Neural progenitor cell (in vitro differentiated cells): ENCODE measurements around the gene IQCE. TPM values are rescaled to one million over a fixed set of nuclear protein-coding genes. Genes with fewer than 3 reads are reported as not detected.

Experiments used
- DNase-seq: peaks from one replicate; pipeline ENCODE4 v3.0.0-alpha.2; 2016; ENCODE audit warnings: low spot score
- H2AFZ ChIP-seq: fragments of 200-600 bp; sonication (generic); replicated peaks from 2 replicates; pipeline ENCODE4 v1.6.1; 2016; ENCODE audit warnings: antibody characterized with exemption
- H3F3A ChIP-seq: fragments of 200-600 bp; sonication (generic); 2 replicates; pipeline ENCODE4 v1.6.1; 2016; ENCODE audit warnings: antibody characterized with exemption, low read depth
- H3K27ac ChIP-seq: fragments of 200-600 bp; sonication (generic); 2 replicates; pipeline ENCODE4 v1.5.1; 2016; ENCODE audit warnings: mild to moderate bottlenecking
- H3K27me3 ChIP-seq: fragments of 200-600 bp; sonication (generic); 2 replicates; pipeline ENCODE4 v1.6.1; 2016; ENCODE audit warnings: mild to moderate bottlenecking, moderate library complexity
- H3K36me3 ChIP-seq: fragments of 200-600 bp; sonication (generic); 2 replicates; pipeline ENCODE4 v1.5.1; 2016
- H3K4me1 ChIP-seq: fragments of 200-600 bp; sonication (generic); 2 replicates; pipeline ENCODE4 v1.6.1; 2016; ENCODE audit warnings: mixed run types
- H3K4me2 ChIP-seq: fragments of 200-600 bp; sonication (generic); 2 replicates; pipeline ENCODE4 v1.6.1; 2016
- H3K4me3 ChIP-seq: fragments of 200-600 bp; sonication (generic); 2 replicates; pipeline ENCODE4 v1.5.1; 2016
- H3K79me2 ChIP-seq: fragments of 200-600 bp; sonication (generic); 2 replicates; pipeline ENCODE4 v1.6.1; 2016; ENCODE audit warnings: low read depth
- H3K9ac ChIP-seq: fragments of 200-600 bp; sonication (generic); 2 replicates; pipeline ENCODE4 v1.6.1; 2016
- H3K9me3 ChIP-seq: fragments of 200-600 bp; sonication (generic); 2 replicates; pipeline ENCODE4 v1.5.1; 2016; ENCODE audit warnings: low read depth
- H4K20me1 ChIP-seq: fragments of 200-600 bp; sonication (generic); 2 replicates; pipeline ENCODE4 v1.6.1; 2016; ENCODE audit warnings: low read depth
- H3K27ac Mint-ChIP-seq: 3 replicates; pipeline ENCODE4 v1.8.0; 2021; ENCODE audit warnings: mixed read lengths
- H3K27me3 Mint-ChIP-seq: 2 replicates; pipeline ENCODE4 v1.8.0; 2022; ENCODE audit warnings: low read depth, mild to moderate bottlenecking, inconsistent platforms, moderate library complexity, mixed read lengths; ENCODE audit not compliant: insufficient read depth
- H3K36me3 Mint-ChIP-seq: 3 replicates; pipeline ENCODE4 v1.8.0; 2021; ENCODE audit warnings: mixed read lengths
- H3K4me1 Mint-ChIP-seq: 3 replicates; pipeline ENCODE4 v1.8.0; 2021; ENCODE audit warnings: mixed read lengths
- H3K4me3 Mint-ChIP-seq: 3 replicates; pipeline ENCODE4 v1.8.0; 2021; ENCODE audit warnings: mild to moderate bottlenecking, moderate library complexity, mixed read lengths
- H3K9me3 Mint-ChIP-seq: 3 replicates; pipeline ENCODE4 v1.8.0; 2020; ENCODE audit warnings: mixed read lengths
- EZH2 ChIP-seq: fragments of 200-600 bp; sonication (generic); IDR thresholded peaks from 2 replicates; pipeline ENCODE4 v1.6.1; 2017; ENCODE audit warnings: antibody characterized with exemption, mild to moderate bottlenecking, moderate library complexity
- EZH2phosphoT487 ChIP-seq: fragments of 200-600 bp; sonication (generic); IDR thresholded peaks from 2 replicates; pipeline ENCODE4 v1.6.1; 2017; ENCODE audit warnings: antibody characterized with exemption
- total RNA-seq: library from RNA; depleted of rRNA; stranded (reverse); fragments of >200 nt; gene quantifications from 2 replicates; pipeline ENCODE4 v1.2.3, GENCODE V29; 2015; ENCODE audit warnings: low replicate concordance
- TF ChIP-seq, protein P1 (sequence below): fragments of 200-600 bp; sonication (generic); IDR thresholded peaks from 2 replicates; pipeline ENCODE4 v1.5.1; 2017; ENCODE audit warnings: antibody characterized with exemption, mild to moderate bottlenecking

IQCE gene
- total RNA-seq, 1 donor from 2014 or later: 4.6 TPM

DNA sequence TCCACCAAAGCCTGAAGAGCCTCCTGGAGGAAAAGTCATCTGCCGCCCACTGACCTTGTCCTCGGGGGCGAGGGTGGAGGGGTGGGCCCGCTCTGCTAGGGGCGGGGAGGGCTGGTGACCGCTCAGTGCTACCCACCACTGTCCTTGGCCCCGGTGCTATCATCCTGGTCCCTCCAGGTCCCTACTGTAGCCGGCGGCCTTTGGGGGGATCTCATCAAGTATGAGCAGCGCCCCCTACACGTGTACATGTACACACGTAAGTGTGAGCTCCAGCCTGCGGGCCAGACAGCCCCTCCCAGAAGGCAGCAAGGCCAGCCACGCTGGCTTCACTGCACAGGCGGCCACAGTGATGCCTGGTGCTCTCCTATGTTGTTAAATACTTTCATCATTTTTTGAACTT, 92.6 kb downstream of the IQCE start:
- H3K9ac ChIP-seq: no peak overlapping the region
- Mint-ChIP-seq H3K4me1 (peaks cover 2% of the 10 kb centered on the region), H3K4me3 (no peak overlapping the region), H3K36me3 (peaks cover 6% of the 10 kb centered on the region), H3K27ac (no peak overlapping the region), H3K27me3 (peaks cover 4% of the 10 kb centered on the region), H3K9me3 (no peaks in the 10 kb centered on the region)
- no peaks in the 10 kb centered on the region for H3K27me3 ChIP-seq
- H4K20me1 ChIP-seq: peaks cover 13% of the 10 kb centered on the region
- H3K36me3 ChIP-seq: no peaks in the 10 kb centered on the region
- no peaks in the 10 kb centered on the region for H3K4me1 ChIP-seq
- TF ChIP-seq, protein P1, sequence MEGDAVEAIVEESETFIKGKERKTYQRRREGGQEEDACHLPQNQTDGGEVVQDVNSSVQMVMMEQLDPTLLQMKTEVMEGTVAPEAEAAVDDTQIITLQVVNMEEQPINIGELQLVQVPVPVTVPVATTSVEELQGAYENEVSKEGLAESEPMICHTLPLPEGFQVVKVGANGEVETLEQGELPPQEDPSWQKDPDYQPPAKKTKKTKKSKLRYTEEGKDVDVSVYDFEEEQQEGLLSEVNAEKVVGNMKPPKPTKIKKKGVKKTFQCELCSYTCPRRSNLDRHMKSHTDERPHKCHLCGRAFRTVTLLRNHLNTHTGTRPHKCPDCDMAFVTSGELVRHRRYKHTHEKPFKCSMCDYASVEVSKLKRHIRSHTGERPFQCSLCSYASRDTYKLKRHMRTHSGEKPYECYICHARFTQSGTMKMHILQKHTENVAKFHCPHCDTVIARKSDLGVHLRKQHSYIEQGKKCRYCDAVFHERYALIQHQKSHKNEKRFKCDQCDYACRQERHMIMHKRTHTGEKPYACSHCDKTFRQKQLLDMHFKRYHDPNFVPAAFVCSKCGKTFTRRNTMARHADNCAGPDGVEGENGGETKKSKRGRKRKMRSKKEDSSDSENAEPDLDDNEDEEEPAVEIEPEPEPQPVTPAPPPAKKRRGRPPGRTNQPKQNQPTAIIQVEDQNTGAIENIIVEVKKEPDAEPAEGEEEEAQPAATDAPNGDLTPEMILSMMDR: peak; percentile 32
- TF ChIP-seq EZH2phosphoT487 (no peak), EZH2 (no peak)
- no peaks in the 10 kb centered on the region for H3F3A ChIP-seq
- no peaks in the 10 kb centered on the region for H3K9me3 ChIP-seq
- peak; percentile 58 for DNase-seq
- H3K4me3 ChIP-seq: no peak overlapping the region
- no peak overlapping the region for H3K27ac ChIP-seq
- peaks cover 5% of the 10 kb centered on the region for H3K79me2 ChIP-seq
- no peak overlapping the region for H3K4me2 ChIP-seq
- H2AFZ ChIP-seq: no peak overlapping the region

DNA sequence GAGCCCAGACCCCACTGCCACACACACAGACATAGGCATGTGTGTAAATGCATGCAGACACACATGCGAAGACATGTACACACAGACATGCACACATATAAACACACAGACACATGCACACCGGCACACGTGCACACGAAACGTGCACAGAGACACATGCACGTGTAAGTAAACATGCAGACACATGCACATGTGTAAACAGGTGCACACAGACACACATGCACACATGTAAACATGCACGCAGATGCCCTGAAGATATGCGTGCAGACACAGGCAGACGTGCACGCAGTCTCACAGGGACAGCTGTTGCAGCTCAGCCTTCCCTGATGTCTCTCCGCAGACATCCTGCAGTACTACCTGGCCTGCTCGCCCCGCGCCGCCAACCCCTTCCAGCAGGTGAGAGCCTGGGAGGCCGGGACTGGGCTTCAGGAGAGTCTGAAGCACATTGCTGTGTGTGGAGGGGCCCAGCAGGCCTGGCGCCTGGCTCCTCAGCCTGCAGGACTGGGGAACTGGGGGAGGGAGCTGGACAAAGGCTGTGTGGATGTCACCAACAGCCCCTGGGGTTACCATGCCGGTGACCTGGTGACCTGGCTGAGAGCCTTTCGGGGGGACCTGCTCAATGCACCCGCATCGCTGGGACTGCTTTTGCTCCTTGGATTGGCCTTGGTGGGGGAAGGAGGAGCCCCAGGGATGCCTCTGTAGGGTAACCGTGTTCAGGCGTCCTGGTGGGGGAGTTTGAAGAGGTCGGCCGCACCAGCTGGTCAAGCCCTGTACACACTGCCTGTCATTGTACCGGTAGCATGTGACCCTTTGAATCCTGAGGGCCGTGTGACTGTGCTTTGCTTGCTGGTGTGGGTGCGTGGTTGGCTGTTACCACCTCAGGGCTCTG, 93.3 kb downstream of the IQCE start:
- H3F3A ChIP-seq: no peaks in the 10 kb centered on the region
- peaks cover 7% of the 10 kb centered on the region for H4K20me1 ChIP-seq
- no peak overlapping the region for H3K9ac ChIP-seq
- H3K36me3 ChIP-seq: no peaks in the 10 kb centered on the region
- H3K9me3 Mint-ChIP-seq: no peaks in the 10 kb centered on the region
- H3K27me3 ChIP-seq: no peaks in the 10 kb centered on the region
- no peak overlapping the region for H3K27ac ChIP-seq
- peak overlapping the region; percentile 42 for H3K27ac Mint-ChIP-seq
- no peak for DNase-seq
- TF ChIP-seq, protein P1: no peak
- TF ChIP-seq EZH2 (no peak), EZH2phosphoT487 (no peak)
- H3K36me3 Mint-ChIP-seq: peaks cover 8% of the 10 kb centered on the region
- no peak overlapping the region for H2AFZ ChIP-seq
- H3K27me3 Mint-ChIP-seq: peaks cover 5% of the 10 kb centered on the region
- H3K4me2 ChIP-seq: no peak overlapping the region
- H3K4me1 Mint-ChIP-seq: peaks cover 2% of the 10 kb centered on the region
- H3K4me3 Mint-ChIP-seq: no peak overlapping the region
- no peaks in the 10 kb centered on the region for H3K9me3 ChIP-seq
- no peaks in the 10 kb centered on the region for H3K4me1 ChIP-seq
- no peak overlapping the region for H3K4me3 ChIP-seq
- no peaks in the 10 kb centered on the region for H3K79me2 ChIP-seq

DNA sequence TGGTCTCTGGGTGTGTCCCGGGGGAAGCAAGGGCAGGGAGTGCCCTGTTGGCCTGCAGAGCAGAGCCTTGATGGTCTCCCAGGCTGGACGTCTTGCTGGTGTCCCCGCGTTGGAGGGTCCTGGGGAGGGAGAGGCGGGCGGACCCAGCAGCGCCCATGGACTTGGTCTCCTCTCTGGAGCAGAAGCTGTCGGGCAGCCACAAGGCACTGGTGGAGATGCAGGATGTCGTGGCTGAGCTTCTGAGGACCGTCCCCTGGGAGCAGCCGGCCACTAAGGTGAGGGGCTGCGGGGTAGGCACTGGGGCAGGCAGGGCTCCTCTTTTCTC, 93.9 kb downstream of the IQCE start:
- H3K4me3 ChIP-seq: no peak overlapping the region
- no peak overlapping the region for H3K4me2 ChIP-seq
- TF ChIP-seq EZH2phosphoT487: no peak
- no peak for TF ChIP-seq EZH2
- TF ChIP-seq, protein P1: no peak
- DNase-seq: no peak
- H3K27me3 ChIP-seq: no peaks in the 10 kb centered on the region
- no peaks in the 10 kb centered on the region for H3K36me3 ChIP-seq
- H3K79me2 ChIP-seq: no peaks in the 10 kb centered on the region
- H3K4me1 Mint-ChIP-seq: peaks cover 2% of the 10 kb centered on the region
- H3K4me1 ChIP-seq: no peaks in the 10 kb centered on the region
- H3K36me3 Mint-ChIP-seq: peaks cover 11% of the 10 kb centered on the region
- H3K27me3 Mint-ChIP-seq: peaks cover 8% of the 10 kb centered on the region
- H2AFZ ChIP-seq: no peak overlapping the region
- no peak overlapping the region for H3K9ac ChIP-seq
- no peaks in the 10 kb centered on the region for H3K9me3 ChIP-seq
- peak overlapping the region; percentile 42 for H3K27ac Mint-ChIP-seq
- H3K4me3 Mint-ChIP-seq: no peak overlapping the region
- no peaks in the 10 kb centered on the region for H3F3A ChIP-seq
- no peak overlapping the region for H3K27ac ChIP-seq
- no peaks in the 10 kb centered on the region for H3K9me3 Mint-ChIP-seq
- peaks cover 4% of the 10 kb centered on the region for H4K20me1 ChIP-seq
